ENCODE results near the gene SCFD2.

Gene SCFD2

GRCh38 chr4:53089936-53090729 lies 275.7 kb downstream of the SCFD2 start:
- H3K27ac ChIP-seq (ENCODE audit: low read depth, low read length), result no peak overlapping the region

GRCh38 chr4:53088152-53088551 lies 277.7 kb downstream of the SCFD2 start:
- no peaks in the 10 kb centered on the region for H3K27me3 ChIP-seq (ENCODE audit: control insufficient read depth in 1 of 2, insufficient read depth in 2 of 2, low read length in 2 of 2)
- H3K36me3 ChIP-seq (ENCODE audit: control insufficient read depth in 1 of 2, insufficient read depth in 2 of 2, low read length in 2 of 2), result no peaks in the 10 kb centered on the region
- no peaks in the 10 kb centered on the region for H3K4me1 ChIP-seq (ENCODE audit: control insufficient read depth in 1 of 2, insufficient read depth in 2 of 2, low read length in 2 of 2)
- no peak overlapping the region for H3K27ac ChIP-seq (ENCODE audit: low read depth, low read length)
- H3K9me3 ChIP-seq (ENCODE audit: control insufficient read depth in 1 of 2, low read length in 2 of 2), result peaks cover 13 to 21% of the 10 kb centered on the region in 2 donors
- H3K4me3 ChIP-seq (ENCODE audit: low read depth in 1 of 2, low read length in 2 of 2), result no peak overlapping the region
- H3K9ac ChIP-seq (ENCODE audit: low read depth in 1 of 2, low read length in 2 of 2), result no peak overlapping the region

More at GRCh38 chr4:53089936-53090729, 275.7 kb downstream of the SCFD2 start:
- no peaks in the 10 kb centered on the region for H3K36me3 ChIP-seq (ENCODE audit: control insufficient read depth in 1 of 2, insufficient read depth in 2 of 2, low read length in 2 of 2)
- H3K4me1 ChIP-seq (ENCODE audit: control insufficient read depth in 1 of 2, insufficient read depth in 2 of 2, low read length in 2 of 2), result no peaks in the 10 kb centered on the region
- H3K4me3 ChIP-seq (ENCODE audit: low read depth in 1 of 2, low read length in 2 of 2), result no peak overlapping the region
- no peaks in the 10 kb centered on the region for H3K27me3 ChIP-seq (ENCODE audit: control insufficient read depth in 1 of 2, insufficient read depth in 2 of 2, low read length in 2 of 2)
- peaks cover 3 to 14% of the 10 kb centered on the region in 2 donors for H3K9me3 ChIP-seq (ENCODE audit: control insufficient read depth in 1 of 2, low read length in 2 of 2)
- no peak overlapping the region for H3K9ac ChIP-seq (ENCODE audit: low read depth in 1 of 2, low read length in 2 of 2)

- H3K27me3 ChIP-seq (ENCODE audit: control insufficient read depth in 1 of 2, insufficient read depth in 2 of 2, low read length in 2 of 2), result no peaks in the 10 kb centered on the region
- H3K9me3 ChIP-seq (ENCODE audit: control insufficient read depth in 1 of 2, low read length in 2 of 2), result no peaks in the 10 kb centered on the region
- H3K4me3 ChIP-seq (ENCODE audit: low read depth in 1 of 2, low read length in 2 of 2), result no peak overlapping the region
- H3K36me3 ChIP-seq (ENCODE audit: control insufficient read depth in 1 of 2, insufficient read depth in 2 of 2, low read length in 2 of 2), result no peaks in the 10 kb centered on the region
- H3K9ac ChIP-seq (ENCODE audit: low read depth in 1 of 2, low read length in 2 of 2), result no peak overlapping the region
- no peak overlapping the region for H3K27ac ChIP-seq (ENCODE audit: low read depth, low read length)
- H3K4me1 ChIP-seq (ENCODE audit: control insufficient read depth in 1 of 2, insufficient read depth in 2 of 2, low read length in 2 of 2), result no peaks in the 10 kb centered on the region
Observed at GRCh38 chr4:53076374-53076958, 289.4 kb downstream of the SCFD2 start.

DNA sequence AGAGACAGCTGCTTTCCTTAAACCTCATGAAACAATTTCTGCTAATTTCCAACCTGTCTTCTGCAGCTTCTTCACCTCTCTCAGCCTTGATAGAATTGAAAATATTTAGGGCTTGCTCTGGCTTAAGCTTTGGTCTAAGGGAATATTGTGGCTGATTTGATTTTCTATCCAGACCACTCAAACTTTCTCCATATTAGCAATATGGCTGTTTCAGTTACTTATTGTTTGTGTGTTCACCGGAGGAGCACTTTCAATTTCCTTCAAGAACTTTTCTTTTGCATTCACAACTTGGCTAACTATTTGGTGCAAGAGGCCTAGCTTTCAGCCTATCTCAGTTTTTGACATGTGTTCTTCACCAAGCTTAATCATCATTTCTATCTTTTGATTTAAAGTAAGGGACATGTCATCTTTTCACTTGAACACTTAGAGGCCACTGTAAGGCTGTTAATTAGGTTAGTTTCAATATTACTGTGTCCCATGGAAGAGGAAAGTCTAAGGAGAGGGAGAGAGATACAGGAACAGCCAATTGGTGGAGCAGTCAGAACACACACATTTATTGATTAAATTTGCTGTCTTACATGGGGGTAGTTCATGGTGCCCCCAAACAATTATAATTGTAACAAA lies 290.6 kb downstream of the SCFD2 start:
- no peaks in the 10 kb centered on the region for H3K9me3 ChIP-seq (ENCODE audit: control insufficient read depth in 1 of 2, low read length in 2 of 2)
- no peaks in the 10 kb centered on the region for H3K4me1 ChIP-seq (ENCODE audit: control insufficient read depth in 1 of 2, insufficient read depth in 2 of 2, low read length in 2 of 2)
- H3K9ac ChIP-seq (ENCODE audit: low read depth in 1 of 2, low read length in 2 of 2), result no peak overlapping the region
- no peaks in the 10 kb centered on the region for H3K27me3 ChIP-seq (ENCODE audit: control insufficient read depth in 1 of 2, insufficient read depth in 2 of 2, low read length in 2 of 2)
- no peak overlapping the region for H3K4me3 ChIP-seq (ENCODE audit: low read depth in 1 of 2, low read length in 2 of 2)
- H3K27ac ChIP-seq (ENCODE audit: low read depth, low read length), result no peak overlapping the region
- H3K36me3 ChIP-seq (ENCODE audit: control insufficient read depth in 1 of 2, insufficient read depth in 2 of 2, low read length in 2 of 2), result no peaks in the 10 kb centered on the region

DNA sequence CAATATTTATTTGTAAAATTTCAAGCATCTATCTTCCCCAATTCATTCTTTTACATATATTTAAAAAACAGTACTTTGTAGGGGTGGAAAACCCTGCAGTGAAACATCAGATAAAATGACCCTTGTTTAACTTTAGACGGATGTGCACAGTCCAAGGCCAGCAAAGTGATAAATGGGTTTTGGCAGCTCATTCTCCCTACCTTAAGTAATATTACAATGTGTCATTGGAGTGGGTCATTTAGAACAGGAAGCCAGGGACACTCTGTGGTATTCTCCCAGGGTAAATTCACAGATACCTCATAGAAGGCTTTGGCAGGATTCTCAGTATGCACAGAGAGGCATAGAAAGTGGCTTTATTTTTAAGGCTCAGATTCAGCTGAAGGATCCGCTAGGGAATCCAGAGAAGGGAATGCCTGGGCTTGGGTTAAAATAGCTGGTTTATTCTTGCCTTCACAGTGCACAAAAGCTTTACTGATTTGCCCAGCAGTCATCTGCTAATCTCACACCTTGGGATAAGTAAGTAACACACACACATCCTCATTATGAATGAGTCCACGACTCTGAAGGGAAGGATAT lies 297.0 kb downstream of the SCFD2 start:
- H3K9ac ChIP-seq (ENCODE audit: low read depth in 1 of 2, low read length in 2 of 2), result no peak overlapping the region
- H3K27ac ChIP-seq (ENCODE audit: low read depth, low read length), result no peak overlapping the region
- peaks cover 3 to 5% of the 10 kb centered on the region in 2 donors for H3K4me1 ChIP-seq (ENCODE audit: control insufficient read depth in 1 of 2, insufficient read depth in 2 of 2, low read length in 2 of 2)
- no peaks in the 10 kb centered on the region for H3K27me3 ChIP-seq (ENCODE audit: control insufficient read depth in 1 of 2, insufficient read depth in 2 of 2, low read length in 2 of 2)
- H3K9me3 ChIP-seq (ENCODE audit: control insufficient read depth in 1 of 2, low read length in 2 of 2), result peaks cover 6 to 7% of the 10 kb centered on the region in 2 donors
- H3K36me3 ChIP-seq (ENCODE audit: control insufficient read depth in 1 of 2, insufficient read depth in 2 of 2, low read length in 2 of 2), result no peaks in the 10 kb centered on the region
- H3K4me3 ChIP-seq (ENCODE audit: low read depth in 1 of 2, low read length in 2 of 2), result no peak overlapping the region

GRCh38 chr4:53067125-53067802 lies 298.6 kb downstream of the SCFD2 start:
- H3K4me3 ChIP-seq (ENCODE audit: low read depth in 1 of 2, low read length in 2 of 2), result no peak overlapping the region
- no peaks in the 10 kb centered on the region for H3K27me3 ChIP-seq (ENCODE audit: control insufficient read depth in 1 of 2, insufficient read depth in 2 of 2, low read length in 2 of 2)
- no peak overlapping the region for H3K27ac ChIP-seq (ENCODE audit: low read depth, low read length)
- H3K36me3 ChIP-seq (ENCODE audit: control insufficient read depth in 1 of 2, insufficient read depth in 2 of 2, low read length in 2 of 2), result no peaks in the 10 kb centered on the region
- peaks cover 3 to 5% of the 10 kb centered on the region in 2 donors for H3K4me1 ChIP-seq (ENCODE audit: control insufficient read depth in 1 of 2, insufficient read depth in 2 of 2, low read length in 2 of 2)
- H3K9ac ChIP-seq (ENCODE audit: low read depth in 1 of 2, low read length in 2 of 2), result no peak overlapping the region
- peaks cover 6 to 7% of the 10 kb centered on the region in 2 donors for H3K9me3 ChIP-seq (ENCODE audit: control insufficient read depth in 1 of 2, low read length in 2 of 2)

- H3K4me3 ChIP-seq (ENCODE audit: low read depth in 1 of 2, low read length in 2 of 2), result no peak overlapping the region
- H3K27ac ChIP-seq (ENCODE audit: low read depth, low read length), result no peak overlapping the region
- peaks cover 6 to 7% of the 10 kb centered on the region in 2 donors for H3K9me3 ChIP-seq (ENCODE audit: control insufficient read depth in 1 of 2, low read length in 2 of 2)
- H3K4me1 ChIP-seq (ENCODE audit: control insufficient read depth in 1 of 2, insufficient read depth in 2 of 2, low read length in 2 of 2), result peaks cover 3 to 5% of the 10 kb centered on the region in 2 donors
- no peaks in the 10 kb centered on the region for H3K36me3 ChIP-seq (ENCODE audit: control insufficient read depth in 1 of 2, insufficient read depth in 2 of 2, low read length in 2 of 2)
- no peaks in the 10 kb centered on the region for H3K27me3 ChIP-seq (ENCODE audit: control insufficient read depth in 1 of 2, insufficient read depth in 2 of 2, low read length in 2 of 2)
- H3K9ac ChIP-seq (ENCODE audit: low read depth in 1 of 2, low read length in 2 of 2), result no peak overlapping the region
Observed at GRCh38 chr4:53066155-53066554, 299.7 kb downstream of the SCFD2 start.

DNA sequence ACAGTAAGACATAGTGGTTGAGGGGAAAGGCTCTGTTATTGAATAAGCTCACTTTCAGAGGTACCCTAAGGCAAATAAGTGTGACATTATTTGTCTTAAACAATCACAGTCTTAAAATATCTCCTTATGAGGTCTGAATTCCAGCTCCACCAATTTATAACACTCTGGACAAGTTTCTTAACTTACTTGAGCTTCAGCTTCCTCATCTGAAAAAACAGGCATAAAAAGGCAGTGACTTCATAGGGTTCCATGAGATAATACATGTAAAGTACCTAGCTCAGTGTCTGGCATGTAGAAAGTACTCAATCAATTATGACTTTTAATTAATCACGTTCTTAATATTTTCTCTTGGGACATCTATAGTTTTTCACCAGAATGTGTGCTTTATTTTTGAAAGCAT lies 301.3 kb downstream of the SCFD2 start:
- H3K9ac ChIP-seq (ENCODE audit: low read depth in 1 of 2, low read length in 2 of 2), result no peak overlapping the region
- H3K36me3 ChIP-seq (ENCODE audit: control insufficient read depth in 1 of 2, insufficient read depth in 2 of 2, low read length in 2 of 2), result no peaks in the 10 kb centered on the region
- no peak overlapping the region for H3K4me3 ChIP-seq (ENCODE audit: low read depth in 1 of 2, low read length in 2 of 2)
- no peaks in the 10 kb centered on the region for H3K27me3 ChIP-seq (ENCODE audit: control insufficient read depth in 1 of 2, insufficient read depth in 2 of 2, low read length in 2 of 2)
- no peak overlapping the region for H3K27ac ChIP-seq (ENCODE audit: low read depth, low read length)
- H3K9me3 ChIP-seq (ENCODE audit: control insufficient read depth in 1 of 2, low read length in 2 of 2), result peaks cover 6 to 7% of the 10 kb centered on the region in 2 donors
- H3K4me1 ChIP-seq (ENCODE audit: control insufficient read depth in 1 of 2, insufficient read depth in 2 of 2, low read length in 2 of 2), result peaks cover 3 to 5% of the 10 kb centered on the region in 2 donors

GRCh38 chr4:53061091-53061850 lies 304.6 kb downstream of the SCFD2 start:
- H3K27ac ChIP-seq (ENCODE audit: low read depth, low read length), result no peak overlapping the region
- no peaks in the 10 kb centered on the region for H3K36me3 ChIP-seq (ENCODE audit: control insufficient read depth in 1 of 2, insufficient read depth in 2 of 2, low read length in 2 of 2)
- H3K4me1 ChIP-seq (ENCODE audit: control insufficient read depth in 1 of 2, insufficient read depth in 2 of 2, low read length in 2 of 2), result peaks cover 0 to 4% of the 10 kb centered on the region in 2 donors
- H3K9me3 ChIP-seq (ENCODE audit: control insufficient read depth in 1 of 2, low read length in 2 of 2), result no peaks in the 10 kb centered on the region
- no peak overlapping the region for H3K9ac ChIP-seq (ENCODE audit: low read depth in 1 of 2, low read length in 2 of 2)
- H3K4me3 ChIP-seq (ENCODE audit: low read depth in 1 of 2, low read length in 2 of 2), result no peak overlapping the region
- no peaks in the 10 kb centered on the region for H3K27me3 ChIP-seq (ENCODE audit: control insufficient read depth in 1 of 2, insufficient read depth in 2 of 2, low read length in 2 of 2)

Data from duodenal mucosa (tissue), 2 donors.